NCI-H1092 treated with DMSO at 0.1 percent for 48 hours (cell line): ENCODE measurements around the gene NPEPL1.

Experiments
- DNase-seq: peaks from one replicate; lab custom pipeline; 2025; lab: John Stamatoyannopoulos, UW

NPEPL1 gene

DNA sequence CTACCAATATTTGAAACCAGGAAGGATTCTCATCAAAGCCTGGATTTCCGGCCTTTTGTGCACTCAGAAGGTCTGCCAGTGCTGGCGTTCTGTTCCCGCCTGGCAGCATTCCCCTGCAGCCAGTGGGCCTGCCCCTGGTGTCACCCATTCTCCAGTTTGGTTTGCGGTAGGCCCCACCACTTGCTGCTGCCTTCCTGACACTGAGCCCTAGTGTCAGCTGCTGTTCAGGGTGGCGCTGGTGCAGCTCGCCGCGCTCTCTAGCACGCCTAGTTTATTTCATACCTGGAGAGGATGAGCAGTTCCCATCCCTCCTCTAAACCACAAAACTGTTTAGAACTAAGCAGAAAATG is 9.5 kb downstream of the NPEPL1 start:
- no peak for DNase-seq

DNA sequence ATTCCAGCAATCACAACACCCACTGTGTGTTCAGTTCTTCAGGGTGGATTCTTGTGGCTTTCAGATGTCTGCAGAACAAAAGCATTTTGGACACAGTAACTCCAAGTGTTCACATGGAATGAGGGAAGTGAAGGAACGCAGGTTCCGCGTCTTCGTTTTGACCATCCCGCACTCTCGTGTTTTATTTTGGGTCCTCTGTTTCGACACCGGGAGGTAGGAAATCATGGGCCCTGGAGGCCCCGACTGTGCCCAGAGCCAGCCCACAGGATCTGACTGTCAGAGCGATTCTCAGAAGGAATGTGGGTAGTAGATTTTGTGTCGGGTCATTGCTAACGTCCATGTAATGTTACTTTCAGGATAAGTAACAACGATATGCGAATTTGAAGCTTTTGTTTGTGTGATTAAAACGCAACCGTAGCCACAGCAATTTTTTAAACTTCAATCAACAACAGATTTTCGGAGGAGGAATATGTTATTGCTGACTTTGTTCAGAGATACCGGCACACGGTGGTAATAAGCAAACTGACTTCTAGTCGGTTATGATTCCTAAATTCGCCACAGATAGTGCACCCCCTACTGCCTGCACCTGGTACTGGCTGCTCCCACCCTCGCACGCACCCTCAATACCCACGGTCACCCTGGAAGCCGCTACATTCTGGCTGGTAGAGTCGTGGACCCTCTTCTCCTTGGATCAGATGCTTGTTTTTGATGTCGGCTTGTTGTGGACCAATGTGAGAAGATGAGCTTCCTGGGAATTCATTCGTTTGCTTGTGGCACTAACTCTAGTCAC is 10.5 kb downstream of the NPEPL1 start:
- no peak for DNase-seq

DNA sequence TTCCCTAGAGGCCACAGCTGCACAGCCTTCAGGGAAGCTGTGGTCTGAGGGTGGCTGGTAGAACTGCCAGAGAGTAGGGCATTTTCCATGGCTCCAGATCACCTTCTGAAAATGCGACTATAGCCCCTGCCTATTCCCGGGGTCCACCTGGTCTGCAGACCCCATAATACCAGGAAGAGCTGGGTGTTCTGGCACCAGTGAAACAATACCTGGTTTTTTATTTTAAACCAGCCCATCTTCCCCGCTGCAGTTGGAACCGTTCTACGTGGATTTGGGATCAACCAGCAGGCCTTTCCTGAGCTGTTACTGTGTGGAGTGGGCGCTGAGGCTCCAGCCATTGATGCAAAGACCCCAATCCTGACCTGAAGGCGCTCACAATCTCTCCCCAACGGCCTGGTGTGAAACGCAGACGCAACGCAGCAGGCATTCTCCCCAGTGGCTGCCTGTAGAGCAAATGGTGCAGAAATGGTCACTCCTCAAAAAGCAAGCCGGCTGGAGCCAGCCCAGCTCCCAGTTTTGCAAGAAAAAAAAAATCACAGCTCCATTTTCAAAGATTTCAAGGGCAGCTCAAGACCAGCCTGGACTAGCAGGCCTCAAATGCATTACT is 11.3 kb downstream of the NPEPL1 start:
- DNase-seq: no peak

DNA sequence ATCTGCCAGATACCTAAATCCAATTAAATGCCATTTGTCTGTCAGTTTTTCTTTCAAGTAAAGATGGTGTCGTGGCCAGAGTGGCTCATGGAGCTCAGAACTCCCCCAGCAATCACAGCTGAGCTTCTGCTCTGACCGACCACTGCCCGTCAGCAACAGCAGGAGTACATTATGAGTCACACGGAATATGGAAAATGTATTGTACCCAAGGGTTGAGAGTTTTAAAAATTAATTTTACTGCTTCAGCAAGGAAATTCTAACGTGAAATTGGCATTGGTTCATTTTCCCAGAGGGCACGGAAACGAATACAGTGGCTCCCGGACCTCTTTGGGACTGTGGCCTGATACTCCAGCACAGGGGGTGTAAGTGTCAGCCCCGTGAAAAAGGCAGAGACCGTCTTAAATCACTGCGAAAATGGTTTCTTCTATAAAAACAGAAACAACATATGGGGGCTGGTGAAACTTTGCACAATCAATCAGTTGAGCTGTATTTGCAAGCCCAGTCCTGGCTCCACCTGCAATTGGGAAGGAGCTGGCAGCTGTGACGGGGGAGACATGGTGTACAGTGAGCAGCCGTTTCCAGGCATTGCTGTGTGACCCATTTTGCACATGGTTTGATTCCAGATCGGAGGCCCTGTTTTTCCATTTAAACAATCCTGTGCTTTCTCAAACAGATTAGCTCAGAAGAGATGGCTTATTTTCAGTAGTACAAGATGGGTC is 12.8 kb downstream of the NPEPL1 start:
- no peak for DNase-seq

DNA sequence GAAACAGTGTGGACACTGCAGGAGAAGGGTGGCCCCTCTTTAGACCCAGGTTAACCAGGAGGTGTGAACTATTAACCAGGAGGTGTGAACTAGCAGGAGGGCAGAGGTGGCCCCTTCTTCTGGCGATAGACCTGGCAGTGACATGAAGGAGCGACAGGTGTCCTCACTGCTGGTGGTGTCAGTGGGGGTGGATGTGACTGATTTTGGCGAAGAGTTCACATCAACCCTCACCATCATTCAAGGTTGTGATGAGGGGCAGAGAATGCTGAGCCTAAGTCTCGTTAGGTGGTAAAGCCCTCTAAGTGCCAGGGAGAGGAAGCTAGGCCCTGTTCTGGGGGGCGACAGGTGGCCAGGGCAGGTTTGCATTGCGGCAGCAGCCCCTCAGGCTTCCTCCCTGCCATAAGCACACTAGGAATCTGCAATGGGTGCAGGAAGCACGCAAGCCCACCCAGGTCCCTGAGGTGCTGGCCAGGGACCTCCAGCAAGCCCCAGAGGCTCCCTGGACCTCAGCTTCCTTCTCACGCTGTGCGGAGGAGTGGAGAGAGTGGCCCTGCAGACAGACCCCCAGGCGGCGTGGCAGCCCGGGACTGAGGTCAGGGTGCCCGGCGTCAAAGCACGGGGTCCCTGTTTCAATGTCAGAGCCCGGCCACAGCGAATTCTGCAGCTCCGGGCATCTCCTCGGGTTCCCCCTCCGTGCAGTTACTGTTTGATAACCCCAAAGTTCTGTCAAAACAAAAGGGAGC is 13.7 kb downstream of the NPEPL1 start:
- DNase-seq: no peak

DNA sequence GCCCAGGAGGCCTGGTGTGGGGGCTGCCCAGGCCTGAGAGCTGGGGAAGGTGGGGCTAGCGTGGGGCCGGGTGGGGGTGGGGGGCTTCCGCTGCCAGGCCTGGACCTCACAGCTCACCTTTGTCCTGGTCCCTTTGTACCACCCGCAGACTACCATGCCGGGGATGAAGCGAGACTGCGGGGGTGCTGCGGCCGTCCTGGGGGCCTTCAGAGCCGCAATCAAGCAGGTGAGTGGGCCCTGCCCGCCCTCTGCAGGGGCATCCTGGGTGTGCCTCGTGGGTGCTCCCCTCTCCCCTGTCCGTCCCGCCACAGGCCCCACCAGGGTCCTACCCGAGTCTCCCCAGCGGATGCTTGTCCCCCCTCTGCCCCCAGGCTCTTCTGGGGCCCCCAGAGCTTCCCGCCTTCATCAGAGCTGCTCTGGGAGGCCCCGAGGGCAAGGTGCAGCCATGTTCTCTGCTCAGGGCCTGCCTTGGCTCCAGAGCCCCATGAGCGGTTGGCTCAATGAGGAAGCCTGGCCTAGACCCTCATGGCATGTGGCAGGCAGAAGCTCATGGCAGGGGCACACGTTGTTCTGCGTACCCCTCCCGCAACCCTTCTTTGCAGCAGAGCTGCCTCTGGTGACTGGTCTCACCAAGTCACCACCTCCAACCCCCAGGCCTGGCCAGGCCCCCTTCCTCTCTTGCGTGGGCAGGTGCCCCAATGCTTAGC is 14.5 kb downstream of the NPEPL1 start:
- no peak for DNase-seq

DNA sequence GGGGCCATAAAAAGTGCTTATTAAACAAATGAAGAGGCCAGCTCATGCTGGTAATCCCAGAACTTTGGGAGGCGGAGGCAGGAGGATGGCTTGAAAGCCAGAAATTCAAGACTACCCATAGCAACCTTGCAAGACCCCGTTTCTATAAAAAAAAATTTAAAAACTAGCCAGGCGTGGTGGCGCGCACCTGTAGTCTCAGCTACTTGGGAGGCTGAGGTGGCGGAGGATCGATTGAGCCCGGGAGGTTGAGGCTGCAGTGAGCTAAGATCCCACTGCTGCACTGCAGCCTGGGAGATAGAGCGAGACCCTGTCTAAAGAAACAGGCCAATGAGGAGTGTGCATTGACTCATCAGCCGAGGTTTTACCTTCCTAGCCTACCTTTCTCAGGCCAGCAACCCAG is 15.2 kb downstream of the NPEPL1 start:
- DNase-seq: no peak

DNA sequence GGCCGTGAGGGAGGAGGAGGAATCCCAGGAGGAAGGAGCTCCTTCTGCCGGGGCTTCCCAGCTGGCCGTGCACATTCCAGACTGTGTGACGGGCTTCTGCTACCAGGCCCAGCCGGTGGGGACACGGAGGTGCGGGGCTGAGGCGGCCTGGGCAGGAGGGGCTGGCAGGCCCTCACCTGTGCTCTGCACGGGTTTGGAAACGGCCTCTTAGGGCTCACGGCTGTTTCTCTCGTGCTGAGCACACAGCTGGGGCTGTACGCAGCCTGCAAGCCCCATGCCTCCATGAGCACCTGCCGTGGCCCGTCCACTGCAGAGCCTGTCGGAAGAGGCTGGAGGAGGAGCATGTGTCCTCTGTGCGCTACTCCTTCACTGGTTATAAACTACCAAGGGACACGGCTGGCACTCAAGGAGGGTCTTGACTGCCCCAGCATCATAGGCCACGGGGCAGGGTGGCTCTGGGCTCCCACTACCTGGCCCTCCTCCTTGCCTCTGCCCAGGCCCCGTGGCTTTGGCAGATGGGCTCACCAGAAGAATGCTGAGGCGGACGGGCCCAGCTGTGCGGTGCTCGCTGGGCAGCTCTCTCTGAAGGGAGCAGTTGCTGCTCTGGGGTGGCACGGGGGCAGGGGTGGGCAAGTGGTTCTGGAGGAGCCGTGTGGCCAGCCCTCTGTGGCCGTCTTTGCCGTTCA is 15.8 kb downstream of the NPEPL1 start:
- no peak for DNase-seq

DNA sequence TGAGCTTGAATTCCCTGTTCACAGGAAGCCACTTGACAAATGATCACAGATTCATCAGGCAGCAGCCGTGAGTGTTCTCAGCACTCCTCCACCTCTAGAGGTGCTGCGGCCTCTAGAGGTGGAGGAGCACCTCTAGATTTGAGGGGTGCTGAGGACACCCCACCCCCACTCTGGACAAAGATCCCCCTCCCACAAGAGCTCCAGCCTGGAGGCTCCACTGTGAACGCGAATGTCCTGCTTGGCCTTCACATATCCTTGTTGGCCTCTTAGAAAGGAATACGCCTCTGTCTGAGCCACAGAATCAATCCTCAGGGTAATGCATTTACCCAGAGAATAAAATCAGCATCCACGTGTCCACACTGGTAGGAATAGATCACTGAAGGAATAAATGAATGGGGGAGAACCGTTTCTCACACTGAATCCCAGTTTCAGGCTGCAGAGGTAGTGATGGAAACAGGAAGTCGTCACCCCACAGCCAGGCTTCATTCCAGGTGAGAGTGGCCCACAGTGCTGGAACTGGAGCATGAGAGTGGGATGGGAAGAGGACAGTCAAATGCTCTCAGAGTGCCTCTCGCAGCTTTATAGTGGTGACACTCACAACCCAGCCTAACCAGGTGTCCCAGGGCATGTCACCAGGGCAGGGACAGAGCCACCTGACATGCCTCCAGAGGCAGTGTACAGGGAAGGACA is 16.6 kb downstream of the NPEPL1 start:
- no peak for DNase-seq

DNA sequence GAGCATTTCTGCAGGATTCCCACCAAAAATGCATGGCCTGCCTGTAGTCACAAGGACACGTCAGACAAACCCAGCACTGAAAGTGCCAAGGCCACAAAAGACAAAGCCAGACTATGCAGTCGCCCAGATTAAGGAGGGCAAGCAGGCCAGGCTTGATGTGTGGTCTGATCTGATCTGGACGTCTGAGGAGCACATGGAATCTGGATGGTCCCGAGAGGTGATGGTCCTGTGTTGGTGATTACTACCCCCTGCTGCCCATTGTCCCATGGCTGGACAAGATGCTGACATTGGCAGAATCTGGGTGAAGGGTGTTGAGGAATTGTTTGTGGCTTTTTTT is 17.1 kb downstream of the NPEPL1 start:
- DNase-seq: no peak

DNA sequence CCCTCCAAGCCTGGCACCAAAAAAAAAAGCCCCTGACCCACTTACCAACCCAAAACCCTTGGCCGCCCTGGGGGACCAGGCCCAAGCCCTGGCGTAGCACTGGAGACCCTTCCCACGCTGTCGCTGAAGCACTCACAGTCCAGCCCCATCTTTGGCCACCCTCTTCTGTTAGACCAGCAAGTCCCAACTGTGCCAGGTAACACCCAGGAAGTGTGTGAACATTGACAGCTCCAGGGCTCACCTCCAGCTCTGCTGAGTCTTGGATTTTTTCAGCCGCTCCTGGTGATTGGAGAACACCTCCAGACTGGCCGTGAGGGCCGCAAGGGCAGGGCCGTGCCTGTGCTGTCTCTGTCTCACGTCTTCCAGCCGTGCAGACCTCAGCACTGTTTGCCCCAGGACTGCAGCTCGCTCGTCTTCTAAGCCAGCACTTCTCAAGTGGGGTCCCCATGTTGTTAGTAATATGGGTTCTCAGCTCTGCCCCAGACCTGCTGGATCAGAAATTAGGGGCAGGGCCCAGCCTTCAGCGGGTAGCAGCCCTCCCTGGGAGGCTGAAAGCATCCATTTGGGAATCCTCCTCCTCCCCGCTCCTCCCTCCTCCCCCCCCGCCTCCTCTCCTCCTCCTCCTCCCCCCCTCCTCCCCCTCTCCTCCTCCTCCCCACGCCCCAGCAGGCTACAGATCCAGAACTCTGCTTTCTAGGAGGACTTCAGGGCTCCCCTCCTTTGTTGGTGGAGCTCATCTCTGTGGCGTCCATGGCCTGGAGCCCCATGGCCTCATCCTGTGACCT is 18.1 kb downstream of the NPEPL1 start:
- DNase-seq: no peak

DNA sequence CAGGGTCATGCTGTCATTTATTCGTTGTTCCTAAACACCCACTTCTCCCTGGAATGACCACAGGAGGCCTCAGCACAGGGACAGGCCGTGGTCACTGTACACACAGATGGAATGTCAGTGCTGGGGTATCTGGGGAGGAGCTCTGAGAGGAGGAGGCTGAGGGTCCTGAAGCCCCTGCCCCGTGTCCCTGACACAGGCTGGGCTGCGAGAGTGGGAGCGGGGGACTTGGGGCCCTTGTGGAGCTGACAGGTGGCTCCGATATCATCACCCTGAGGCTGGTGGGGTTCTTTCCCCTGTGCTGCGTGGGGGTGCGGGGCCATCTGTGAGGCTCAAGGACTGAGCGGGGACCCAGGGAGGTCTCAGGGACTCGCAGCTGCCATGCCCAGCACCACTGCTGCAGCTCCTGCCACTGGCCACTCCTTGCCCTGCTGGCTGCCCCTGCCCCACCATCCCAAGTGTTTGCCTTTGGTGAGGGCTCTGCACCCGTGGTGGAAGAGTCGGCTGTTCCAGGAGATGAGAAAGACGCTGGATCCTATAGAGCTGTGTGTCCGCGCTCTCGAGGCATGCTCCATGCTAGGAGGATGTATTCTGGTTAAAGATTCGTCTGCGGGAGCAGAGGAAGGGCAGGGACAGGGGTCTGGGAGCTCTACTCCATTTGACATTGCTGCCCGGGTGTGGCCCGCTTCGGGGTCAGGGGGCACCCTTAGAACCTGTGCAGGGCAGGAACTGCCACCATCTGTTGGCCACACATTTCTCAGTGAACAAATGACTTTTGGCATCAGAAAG is 18.9 kb downstream of the NPEPL1 start:
- DNase-seq: no peak

DNA sequence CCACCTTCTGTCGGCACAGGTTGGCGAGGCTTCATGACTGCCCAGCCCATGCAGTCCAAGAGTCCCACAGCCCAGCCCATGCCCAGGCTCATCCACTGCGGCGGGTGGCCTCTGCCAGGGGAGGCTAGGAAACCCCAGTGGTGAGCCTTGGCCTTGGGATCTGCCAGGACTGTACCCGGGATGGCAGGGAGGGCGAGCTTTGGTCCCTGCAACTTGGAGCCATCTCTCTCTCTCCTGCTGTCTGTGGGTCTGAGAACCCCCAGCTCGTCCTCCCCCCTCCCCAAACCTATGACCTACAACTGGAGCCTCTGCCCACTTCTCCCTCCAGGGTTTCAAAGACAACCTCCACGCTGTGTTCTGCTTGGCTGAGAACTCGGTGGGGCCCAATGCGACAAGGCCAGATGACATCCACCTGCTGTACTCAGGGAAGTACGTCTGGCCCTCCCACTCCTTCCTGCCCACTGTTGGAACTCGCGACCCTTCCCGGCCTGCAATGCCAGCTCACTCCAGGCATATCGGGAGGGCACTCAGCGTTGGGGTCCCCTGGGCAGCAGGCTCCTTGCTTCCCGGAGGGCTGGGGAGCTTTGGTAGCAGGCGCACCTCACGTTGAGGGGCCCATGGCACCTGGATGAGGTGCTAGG is 19.7 kb downstream of the NPEPL1 start:
- DNase-seq: no peak

DNA sequence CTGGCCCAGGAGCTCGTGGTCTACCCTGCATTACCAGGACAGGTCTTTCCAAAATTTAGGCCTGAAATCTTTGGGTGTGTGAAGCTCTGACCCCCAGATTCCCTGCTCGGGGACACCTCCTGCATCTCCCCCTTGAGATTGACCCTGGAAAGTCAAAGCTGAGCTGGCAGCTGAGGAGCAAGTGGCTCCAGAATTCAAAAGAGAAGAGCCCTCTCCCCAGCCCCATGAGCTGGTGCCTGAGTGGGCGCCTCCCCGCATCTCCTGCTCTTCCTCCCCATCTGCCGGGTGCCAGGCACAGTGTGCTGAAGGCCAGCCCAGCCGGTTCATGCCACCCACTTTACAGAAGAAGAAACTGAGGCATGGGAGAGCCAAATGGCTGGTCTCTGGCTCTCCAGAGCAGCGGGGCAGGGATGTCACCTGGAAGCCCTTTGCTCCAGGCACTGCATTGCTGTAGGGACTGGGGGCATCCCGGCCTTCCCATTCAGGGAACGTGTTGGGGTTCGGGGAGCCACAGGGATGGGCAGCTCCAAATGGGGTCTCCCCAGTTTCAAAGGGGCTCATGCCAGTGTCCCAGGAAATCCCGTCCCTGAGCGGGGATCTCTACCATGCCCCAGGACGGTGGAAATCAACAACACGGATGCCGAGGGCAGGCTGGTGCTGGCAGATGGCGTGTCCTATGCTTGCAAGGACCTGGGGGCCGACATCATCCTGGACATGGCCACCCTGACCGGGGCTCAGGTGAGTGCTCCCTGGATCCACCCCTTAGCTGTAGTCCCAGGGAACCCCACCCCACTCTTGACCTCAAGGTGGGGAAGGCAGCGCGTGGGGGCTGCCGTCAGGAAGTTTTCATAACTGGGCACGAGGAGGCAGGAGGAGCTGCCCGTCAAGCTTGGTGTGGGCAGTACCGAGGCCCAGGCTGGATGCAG is 20.5 kb downstream of the NPEPL1 start:
- DNase-seq: no peak

DNA sequence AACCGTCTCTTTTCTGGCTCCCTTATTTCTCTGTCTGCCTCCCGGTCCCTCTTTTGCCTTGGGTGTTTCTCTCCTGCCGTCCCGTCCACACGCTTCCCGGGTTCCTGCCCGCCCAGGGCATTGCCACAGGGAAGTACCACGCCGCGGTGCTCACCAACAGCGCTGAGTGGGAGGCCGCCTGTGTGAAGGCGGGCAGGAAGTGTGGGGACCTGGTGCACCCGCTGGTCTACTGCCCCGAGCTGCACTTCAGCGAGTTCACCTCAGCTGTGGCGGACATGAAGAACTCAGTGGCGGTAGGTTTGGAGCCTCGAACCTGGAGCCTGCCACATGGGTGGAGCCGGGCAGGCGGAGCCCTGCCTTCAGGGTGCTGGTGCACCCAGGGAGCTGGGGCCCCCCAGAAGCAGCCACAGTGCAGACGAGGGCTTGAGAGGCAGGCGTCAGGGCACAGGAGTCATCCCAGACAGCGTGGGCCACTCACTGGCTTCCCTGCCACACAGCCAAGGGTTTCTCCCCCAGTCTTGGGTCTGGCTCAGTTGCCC is 21.3 kb downstream of the NPEPL1 start:
- DNase-seq: no peak

DNA sequence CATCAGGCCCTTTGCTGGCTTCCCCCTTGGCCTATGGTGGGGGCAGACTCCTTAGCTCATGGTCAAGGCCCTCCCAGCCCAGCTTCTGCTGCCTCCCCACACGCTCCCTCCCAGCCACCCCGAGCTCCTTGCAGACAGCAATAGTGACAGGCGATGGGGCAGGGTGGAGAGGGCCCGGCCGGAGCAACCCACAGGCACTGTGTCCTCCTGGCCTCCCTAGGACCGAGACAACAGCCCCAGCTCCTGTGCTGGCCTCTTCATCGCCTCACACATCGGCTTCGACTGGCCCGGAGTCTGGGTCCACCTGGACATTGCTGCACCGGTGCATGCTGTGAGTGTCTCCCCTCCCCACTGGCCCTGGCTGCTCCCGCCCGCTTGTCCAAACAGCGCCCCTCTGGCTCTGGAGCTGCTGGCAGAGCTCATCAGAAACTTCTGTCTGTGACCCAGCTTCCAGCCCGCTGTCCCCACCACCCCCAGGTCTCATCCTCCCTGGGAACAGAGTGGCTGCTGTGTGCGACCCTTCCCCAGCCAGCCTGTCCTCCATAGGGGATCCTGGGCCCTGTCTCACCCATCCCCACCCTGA is 21.8 kb downstream of the NPEPL1 start:
- no peak for DNase-seq

DNA sequence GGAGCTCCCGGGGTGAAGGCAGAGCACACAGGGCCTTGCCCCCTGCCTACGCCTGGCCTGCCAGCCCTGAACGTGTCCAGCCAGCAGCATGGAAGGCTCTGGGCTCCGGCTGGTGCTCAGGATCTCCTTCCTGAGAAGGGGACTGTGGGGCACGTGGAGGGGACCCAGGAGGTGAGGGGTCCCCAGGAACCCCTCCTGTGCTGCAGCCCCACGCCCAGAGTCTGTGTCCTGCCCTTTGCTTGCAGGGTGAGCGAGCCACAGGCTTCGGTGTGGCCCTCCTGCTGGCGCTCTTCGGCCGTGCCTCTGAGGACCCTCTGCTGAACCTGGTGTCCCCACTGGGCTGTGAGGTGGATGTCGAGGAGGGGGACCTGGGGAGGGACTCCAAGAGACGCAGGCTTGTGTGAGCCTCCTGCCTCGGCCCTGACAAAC is 22.3 kb downstream of the NPEPL1 start:
- DNase-seq: no peak
